Neural progenitor cell (in vitro differentiated cells): ENCODE measurements around the gene MEN1.

Experiments used
- CTCF ChIP-seq: fragments of 200-600 bp; sonication (generic); IDR thresholded peaks from 2 replicates; pipeline ENCODE4 v1.5.1; 2017; ENCODE audit warnings: antibody characterized with exemption, mild to moderate bottlenecking
- EZH2 ChIP-seq: fragments of 200-600 bp; sonication (generic); IDR thresholded peaks from 2 replicates; pipeline ENCODE4 v1.6.1; 2017; ENCODE audit warnings: antibody characterized with exemption, mild to moderate bottlenecking, moderate library complexity

GRCh38 chr11:64754124-64754918 lies 56.0 kb downstream of the MEN1 start:
- TF ChIP-seq EZH2 (no peak), CTCF (no peak)
